ENCODE results near the gene SAMD14.

SAMD14 gene

DNA sequence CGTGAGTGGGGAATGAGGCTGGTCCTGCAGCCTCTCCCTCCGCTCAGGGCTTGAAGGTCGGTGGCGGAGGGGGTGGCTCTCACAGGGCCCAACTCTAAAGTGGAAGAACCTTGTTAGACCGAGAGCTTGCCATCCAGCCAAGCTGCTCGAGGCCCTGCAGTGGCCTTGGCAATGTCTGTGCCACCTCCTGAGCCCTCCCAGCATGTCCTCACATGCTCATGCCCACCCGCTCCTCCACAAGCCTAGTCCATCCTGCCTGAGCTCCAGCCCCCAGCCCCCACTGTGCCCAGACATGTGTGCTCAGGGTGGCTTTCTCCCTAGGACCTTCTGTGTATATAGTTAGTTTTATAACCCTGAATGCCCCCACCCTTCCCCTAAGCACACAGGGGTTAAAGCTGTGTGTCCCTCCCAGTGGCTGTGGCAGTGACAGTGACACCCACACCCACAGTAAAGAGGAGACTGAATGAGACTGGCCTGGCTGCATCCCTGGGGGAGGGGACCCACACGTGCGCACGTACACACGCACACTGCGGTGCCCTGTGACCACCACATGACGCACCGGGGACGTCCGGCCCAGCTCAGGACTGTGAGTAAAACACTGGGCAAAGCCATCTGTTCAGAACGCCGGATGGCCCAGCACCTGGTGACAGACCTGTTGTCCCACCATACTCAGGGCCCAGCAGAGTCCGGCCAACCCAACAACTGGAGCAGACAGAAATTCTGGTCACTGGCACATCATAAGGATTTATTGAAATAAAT lies 19.2 kb downstream of the SAMD14 start:
- no peak for DNase-seq

DNA sequence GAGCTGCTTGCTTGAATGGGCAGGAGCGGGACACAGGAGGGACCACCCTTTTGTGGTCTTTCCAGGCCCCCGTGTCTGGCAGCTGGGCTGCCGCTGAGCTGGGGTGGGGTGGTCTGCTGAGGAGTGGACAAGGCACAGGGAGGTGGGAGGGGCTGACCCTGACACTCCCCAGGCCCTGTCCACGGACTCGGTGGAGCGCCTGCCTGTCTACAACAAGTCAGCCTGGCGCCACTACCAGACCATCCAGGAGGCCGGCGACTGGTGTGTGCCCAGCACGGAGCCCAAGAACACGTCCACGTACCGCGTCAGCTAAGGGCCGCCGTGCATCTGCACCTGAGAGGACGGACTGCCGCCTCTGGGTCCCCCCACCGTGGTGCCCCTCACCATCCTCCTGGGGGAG lies 20.2 kb downstream of the SAMD14 start:
- no peak for DNase-seq

- no peak for DNase-seq
Observed at GRCh38 chr17:50109207-50109606, 20.8 kb downstream of the SAMD14 start.

DNA sequence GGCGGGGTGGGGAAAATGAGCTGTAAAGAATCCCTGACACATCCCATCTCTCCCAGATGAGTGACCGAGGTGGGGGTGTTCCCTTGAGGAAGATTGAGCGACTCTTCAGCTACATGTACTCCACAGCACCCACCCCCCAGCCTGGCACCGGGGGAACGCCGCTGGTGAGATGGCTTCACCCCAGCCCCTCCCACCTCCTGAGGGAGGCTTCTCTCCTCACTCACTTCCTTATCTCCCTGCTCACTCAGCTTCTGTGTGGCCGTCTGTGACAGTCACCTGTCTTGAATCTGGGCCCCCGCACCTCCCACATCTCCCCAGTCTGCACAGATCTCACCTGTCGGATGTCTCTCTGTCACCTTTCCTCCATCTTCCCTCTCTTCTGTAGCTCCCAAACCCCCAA lies 21.4 kb downstream of the SAMD14 start:
- DNase-seq: no peak

GRCh38 chr17:50107790-50108414 lies 22.1 kb downstream of the SAMD14 start:
- no peak for DNase-seq

DNA sequence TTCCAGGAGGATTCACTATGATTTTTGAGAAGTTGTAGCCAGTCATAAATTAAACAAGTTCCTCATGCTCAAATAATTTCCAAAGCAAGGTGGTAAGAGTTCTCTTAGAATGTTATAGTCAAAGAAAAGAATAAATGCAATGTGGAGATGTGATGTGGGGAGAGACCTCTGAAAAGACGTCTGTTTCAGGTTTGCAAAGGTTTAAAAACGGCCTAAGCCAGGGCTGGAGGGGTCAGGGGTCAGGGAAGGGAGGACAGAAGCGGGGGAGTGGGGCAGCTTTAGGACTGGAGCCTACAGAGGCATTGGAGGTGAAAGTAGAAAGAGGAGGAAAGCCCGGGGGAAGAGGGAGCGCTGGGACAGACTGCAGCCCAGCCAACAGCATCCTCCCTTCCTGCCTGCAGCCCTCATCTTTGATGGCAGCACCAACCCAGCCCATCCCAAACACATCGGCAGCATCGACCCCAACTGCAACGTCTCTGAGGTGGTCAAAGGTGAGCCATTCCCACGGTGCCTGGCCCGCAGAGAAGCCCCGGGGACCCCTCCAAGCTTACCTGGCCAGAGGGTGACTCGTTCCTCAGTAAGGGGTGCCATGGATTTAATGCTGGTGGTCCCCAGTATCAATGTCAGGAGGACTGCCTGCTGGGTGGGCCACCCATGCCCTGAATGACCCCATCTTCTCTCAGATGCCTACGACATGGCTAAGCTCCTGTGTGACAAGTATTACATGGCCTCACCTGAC lies 23.4 kb downstream of the SAMD14 start:
- DNase-seq: no peak

DNA sequence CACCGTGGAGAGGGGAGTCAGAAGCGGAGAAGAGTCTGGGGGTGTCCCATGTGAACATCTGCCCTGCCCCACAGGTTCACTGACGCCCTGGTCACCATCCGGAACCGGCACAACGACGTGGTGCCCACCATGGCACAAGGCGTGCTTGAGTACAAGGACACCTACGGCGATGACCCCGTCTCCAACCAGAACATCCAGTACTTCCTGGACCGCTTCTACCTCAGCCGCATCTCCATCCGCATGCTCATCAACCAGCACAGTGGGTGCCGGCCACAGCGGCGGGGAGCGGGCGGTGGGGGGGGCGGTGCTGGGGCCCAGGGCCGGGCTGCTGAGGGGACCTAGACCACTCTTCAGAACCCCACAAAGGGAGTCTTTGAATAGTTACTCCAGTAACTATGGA lies 24.1 kb downstream of the SAMD14 start:
- DNase-seq: no peak

GRCh38 chr17:50103941-50104340 lies 26.0 kb downstream of the SAMD14 start:
- DNase-seq: no peak

- no peak for DNase-seq
Observed at GRCh38 chr17:50103252-50103651, 26.7 kb downstream of the SAMD14 start.

GRCh38 chr17:50102164-50102991 lies 27.6 kb downstream of the SAMD14 start:
- no peak for DNase-seq

GRCh38 chr17:50101346-50102163 lies 28.4 kb downstream of the SAMD14 start:
- peak; percentile 20 for DNase-seq

- DNase-seq: no peak
Observed at GRCh38 chr17:50100921-50101345, 29.0 kb downstream of the SAMD14 start.

DNA sequence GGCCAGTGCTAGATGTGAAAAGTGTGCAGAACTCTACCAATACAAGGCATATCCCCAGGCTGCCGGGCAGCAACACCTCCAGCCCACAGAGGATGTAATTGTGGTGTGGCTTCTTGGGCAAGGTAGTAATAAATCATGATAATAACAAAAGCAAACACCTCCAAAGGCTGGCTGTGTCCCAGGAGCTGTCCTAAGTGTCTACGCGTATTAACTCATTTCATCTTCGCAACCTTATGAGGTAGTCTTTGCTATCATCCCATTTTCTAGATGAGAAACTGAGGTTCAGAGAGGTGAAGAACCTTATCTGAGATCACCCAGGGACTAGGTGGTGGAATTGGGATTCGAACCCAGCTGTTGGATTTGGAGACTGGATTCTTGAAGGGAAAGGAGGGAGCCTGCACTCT lies 29.5 kb downstream of the SAMD14 start:
- DNase-seq: no peak

- DNase-seq: no peak
Observed at GRCh38 chr17:50099003-50099402, 31.0 kb downstream of the SAMD14 start.

DNA sequence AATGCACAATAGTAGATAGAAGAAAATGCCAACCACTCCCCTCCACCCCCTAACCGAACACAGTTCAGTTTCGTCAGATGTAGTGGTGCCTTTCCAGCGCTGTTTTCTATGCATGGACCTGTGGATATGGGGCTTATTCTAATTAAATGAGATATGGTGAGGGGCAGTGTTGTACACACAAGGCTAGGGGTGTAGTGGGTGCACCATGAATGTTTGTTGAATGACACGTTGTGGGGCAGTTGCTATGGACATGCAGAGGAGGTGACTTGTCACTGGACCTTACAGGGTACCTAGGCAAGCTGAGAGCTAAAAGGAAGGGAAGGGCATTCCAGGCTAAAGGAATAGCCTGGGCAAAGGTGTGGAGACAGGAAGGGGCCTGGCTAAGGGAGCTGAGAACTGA lies 31.4 kb downstream of the SAMD14 start:
- DNase-seq: no peak

- DNase-seq: no peak
Observed at GRCh38 chr17:50097926-50098325, 32.0 kb downstream of the SAMD14 start.

DNA sequence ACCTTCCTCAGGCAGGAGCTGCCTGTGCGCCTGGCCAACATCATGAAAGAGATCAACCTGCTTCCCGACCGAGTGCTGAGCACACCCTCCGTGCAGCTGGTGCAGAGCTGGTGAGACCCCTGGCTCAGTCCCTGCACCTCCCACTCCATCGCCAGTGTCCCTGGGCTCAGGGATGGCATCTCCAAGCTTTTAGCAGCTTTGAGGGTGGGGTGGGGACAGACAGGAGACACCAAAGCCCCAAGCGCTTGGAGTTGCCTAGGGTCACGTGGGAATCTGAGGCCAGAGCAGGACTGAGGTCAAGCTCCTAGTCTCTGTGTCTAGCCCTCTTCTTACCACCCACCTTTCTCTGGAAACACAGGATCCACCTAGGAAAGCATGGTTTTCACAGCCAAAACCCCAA lies 32.5 kb downstream of the SAMD14 start:
- DNase-seq: no peak

- no peak for DNase-seq
Observed at GRCh38 chr17:50096758-50097157, 33.2 kb downstream of the SAMD14 start.

DNA sequence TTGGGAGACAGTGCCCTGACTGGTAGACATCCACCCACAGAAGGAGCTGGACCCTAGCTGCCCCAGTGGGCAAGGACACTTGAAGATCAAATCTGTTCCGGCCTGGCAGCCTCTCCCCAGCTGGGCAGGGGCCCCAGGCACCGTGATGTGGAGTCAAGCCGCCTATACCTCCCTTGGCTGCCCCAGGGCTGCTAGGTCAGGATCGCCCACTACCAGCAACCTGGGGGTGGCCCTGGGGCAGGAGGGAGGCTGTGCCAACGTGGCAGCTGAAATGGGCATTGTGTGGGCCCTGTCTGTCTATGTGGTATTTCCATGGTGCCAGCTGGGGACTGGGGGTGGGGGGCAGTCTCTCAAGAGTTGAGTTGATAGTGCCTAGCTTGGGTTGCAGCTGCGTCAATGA lies 33.9 kb downstream of the SAMD14 start:
- no peak for DNase-seq

DNA sequence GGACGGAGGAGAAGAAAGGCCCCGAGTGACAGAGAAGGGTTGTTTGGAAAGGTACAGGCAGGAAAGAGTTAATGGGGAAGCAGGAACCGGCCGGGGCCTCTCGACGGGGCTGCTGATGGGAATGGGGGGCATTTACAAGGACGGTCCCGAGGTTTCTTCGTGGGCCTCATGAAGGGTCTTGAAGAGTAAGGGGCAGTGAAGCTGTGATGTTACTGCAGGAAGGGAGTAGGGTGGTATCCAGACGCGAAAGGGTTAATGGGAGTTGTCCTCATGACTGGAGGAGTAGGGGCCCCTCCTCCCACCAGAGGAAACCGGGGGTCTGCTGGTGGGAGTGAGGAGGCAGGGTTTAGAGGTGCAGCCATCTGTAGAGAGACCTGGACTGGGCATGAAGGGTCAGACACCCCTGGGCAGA lies 34.3 kb downstream of the SAMD14 start:
- DNase-seq: no peak

- peak; percentile 90 for DNase-seq
Observed at GRCh38 chr17:50094753-50095619, 35.0 kb downstream of the SAMD14 start, which contains the start of gene PDK2. TSS of gene PDK2 (plus strand) at chr17:50095351. CDS start at chr17:50095436, 85 bp downstream.

All from hematopoietic multipotent progenitor cell treated with erythropoietin and hydrocortisone succinate and interleukin-3 and kit ligand, for 8 days (in vitro differentiated cells).